Stimulated activated CD8-positive, alpha-beta memory T cell treated with anti-CD3 and anti-CD28 coated beads, Interleukin-12 subunit alpha, Interleukin-12 subunit beta, amount 100 ng/mL, for 24 hours (primary cell): Measurements from ENCODE around the gene RNF144A.
"Not testable (repeated sequence)": the region's sequence is repeated elsewhere in the genome, so short reads cannot be mapped to it uniquely, and the experiment has no call there.

Source experiments
- DNase-seq: peaks from one replicate; pipeline ENCODE4 v3.0.0-alpha.2; 2020; ENCODE audit errors: extremely low read depth

Gene RNF144A

GRCh38 chr2:6929196-6929819 lies 12.1 kb downstream of the RNF144A start:
- no peak for DNase-seq

- no peak for DNase-seq
Measured at GRCh38 chr2:6930923-6931647, 13.9 kb downstream of the RNF144A start.

GRCh38 chr2:6931753-6932152 lies 14.5 kb downstream of the RNF144A start:
- no peak for DNase-seq

GRCh38 chr2:6932206-6932605 lies 15.0 kb downstream of the RNF144A start:
- DNase-seq: no peak

GRCh38 chr2:6932828-6933227 lies 15.6 kb downstream of the RNF144A start:
- DNase-seq: no peak

- DNase-seq: no peak
Measured at GRCh38 chr2:6933911-6934310, 16.7 kb downstream of the RNF144A start.

- DNase-seq: no peak
Measured at GRCh38 chr2:6934345-6934744, 17.1 kb downstream of the RNF144A start.

- DNase-seq: no peak
Measured at GRCh38 chr2:6934758-6935651, 17.8 kb downstream of the RNF144A start.

- DNase-seq: not testable (repeated sequence)
Measured at GRCh38 chr2:6935652-6936020, 18.4 kb downstream of the RNF144A start.

- DNase-seq: no peak
Measured at GRCh38 chr2:6937157-6937556, 19.9 kb downstream of the RNF144A start.

- DNase-seq: no peak
Measured at GRCh38 chr2:6937582-6937981, 20.4 kb downstream of the RNF144A start.

- DNase-seq: no peak
Measured at GRCh38 chr2:6939071-6939470, 21.9 kb downstream of the RNF144A start.

GRCh38 chr2:6940820-6941219 lies 23.6 kb downstream of the RNF144A start:
- no peak for DNase-seq

GRCh38 chr2:6941299-6942046 lies 24.3 kb downstream of the RNF144A start:
- DNase-seq: no peak

- no peak for DNase-seq
Measured at GRCh38 chr2:6942848-6943247, 25.6 kb downstream of the RNF144A start.

GRCh38 chr2:6943523-6943922 lies 26.3 kb downstream of the RNF144A start:
- no peak for DNase-seq

- no peak for DNase-seq
Measured at GRCh38 chr2:6943971-6944370, 26.8 kb downstream of the RNF144A start.

- DNase-seq: no peak
Measured at GRCh38 chr2:6944555-6944954, 27.3 kb downstream of the RNF144A start.

GRCh38 chr2:6945087-6945813 lies 28.0 kb downstream of the RNF144A start:
- DNase-seq: no peak

GRCh38 chr2:6945821-6946220 lies 28.6 kb downstream of the RNF144A start:
- no peak for DNase-seq

GRCh38 chr2:6946722-6947121 lies 29.5 kb downstream of the RNF144A start:
- DNase-seq: no peak
